HT1080 (cell line): ENCODE measurements around the gene ANKS6. TPM values are rescaled to one million over a fixed set of nuclear protein-coding genes. Genes with fewer than 3 reads are reported as not detected.

Experiments
- DNase-seq: peaks from one replicate; pipeline ENCODE4 v3.0.0-alpha.2; 2015; ENCODE audit warnings: low read depth
- total RNA-seq: library from RNA; depleted of rRNA; stranded (reverse); fragments of >200 nt; shearing (Covaris generic); gene quantifications from 2 replicates; pipeline ENCODE4 v1.2.3, GENCODE V29; 2014

ANKS6 gene
- total RNA-seq, 1 experiment from 2014 or later = 25.7 TPM

- DNase-seq = no peak
These were observed 57.6 kb downstream of the ANKS6 start for GRCh38 chr9:98738741-98739140.

GRCh38 chr9:98736226-98736625 is 60.1 kb downstream of the ANKS6 start:
- no peak for DNase-seq

DNA sequence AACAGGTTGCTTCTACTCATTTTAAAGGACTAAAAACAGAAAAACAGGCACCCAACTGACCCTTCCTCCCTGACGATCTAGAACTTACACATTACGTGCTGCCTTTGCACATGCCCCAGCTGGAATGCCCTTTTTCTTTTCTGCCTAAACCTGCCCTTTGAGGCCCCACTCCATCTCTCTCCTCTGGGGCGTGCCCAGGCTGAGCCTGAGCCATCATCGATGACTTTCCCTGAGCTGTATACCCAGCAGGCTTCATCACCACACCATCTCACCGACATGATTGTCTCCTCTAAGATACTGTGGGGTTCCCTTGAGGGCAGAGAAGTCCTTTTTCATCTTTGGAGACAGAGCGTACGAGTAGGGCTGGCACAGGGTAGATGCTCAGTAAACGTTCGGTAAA is 63.6 kb downstream of the ANKS6 start:
- DNase-seq = no peak

DNA sequence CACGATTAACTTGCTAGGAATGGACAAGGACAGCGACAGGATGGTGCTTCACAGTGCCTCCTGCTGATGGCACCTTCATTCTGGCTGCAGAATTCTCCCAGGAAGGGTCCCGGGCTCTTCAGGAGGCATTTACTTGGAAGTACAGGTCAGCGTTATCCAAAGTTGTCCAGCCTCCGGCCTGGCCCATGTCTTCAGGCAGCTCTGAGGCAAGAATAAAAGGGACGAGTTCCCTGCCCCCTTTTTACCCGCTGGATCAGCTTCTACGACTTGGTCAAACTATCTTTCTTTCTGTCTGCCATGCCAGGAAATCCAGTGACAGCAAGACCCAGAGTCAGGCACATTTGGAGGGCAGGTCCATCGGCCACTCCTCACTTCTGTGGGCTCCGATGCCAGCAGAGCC is 64.3 kb downstream of the ANKS6 start:
- no peak for DNase-seq

DNA sequence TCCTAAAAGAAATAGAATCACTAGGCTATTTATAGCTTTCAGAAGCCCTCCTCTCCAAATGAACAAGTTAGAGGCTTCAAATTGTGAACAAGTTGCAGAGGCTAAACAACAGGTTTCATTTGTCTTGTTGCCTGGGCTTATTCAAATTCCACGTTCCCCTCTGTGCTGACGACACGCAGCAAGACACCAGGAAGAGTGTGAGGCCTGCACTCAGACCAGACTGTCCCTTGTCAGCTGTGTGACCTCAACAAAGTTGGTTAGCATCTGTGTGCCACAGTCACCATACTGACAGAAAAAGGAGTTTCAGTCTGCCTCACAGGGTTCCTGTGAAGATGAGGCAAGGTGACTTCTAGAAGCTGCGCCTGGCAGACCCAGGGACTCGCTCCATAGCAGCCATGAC is 65.5 kb downstream of the ANKS6 start:
- no peak for DNase-seq

DNA sequence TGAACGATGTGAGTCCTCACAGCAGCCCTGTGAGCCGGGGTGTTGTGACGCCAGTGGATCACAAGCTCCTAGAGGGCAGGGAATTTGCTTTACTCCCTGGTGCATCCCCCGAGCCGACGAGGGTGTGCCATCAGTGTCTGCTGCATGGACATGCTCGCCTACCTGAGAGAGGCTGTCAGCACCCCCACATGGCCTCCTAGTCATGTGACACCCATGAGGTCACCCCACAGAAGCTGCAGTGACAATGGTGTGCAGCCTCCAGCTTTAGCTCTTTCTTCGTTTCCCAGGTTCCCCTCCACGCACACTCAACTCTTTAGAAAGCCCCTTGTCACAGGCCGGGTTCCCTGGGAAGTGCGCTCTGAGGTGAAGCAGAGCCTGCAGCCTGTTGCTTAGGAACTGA is 67.9 kb downstream of the ANKS6 start:
- DNase-seq = no peak

DNA sequence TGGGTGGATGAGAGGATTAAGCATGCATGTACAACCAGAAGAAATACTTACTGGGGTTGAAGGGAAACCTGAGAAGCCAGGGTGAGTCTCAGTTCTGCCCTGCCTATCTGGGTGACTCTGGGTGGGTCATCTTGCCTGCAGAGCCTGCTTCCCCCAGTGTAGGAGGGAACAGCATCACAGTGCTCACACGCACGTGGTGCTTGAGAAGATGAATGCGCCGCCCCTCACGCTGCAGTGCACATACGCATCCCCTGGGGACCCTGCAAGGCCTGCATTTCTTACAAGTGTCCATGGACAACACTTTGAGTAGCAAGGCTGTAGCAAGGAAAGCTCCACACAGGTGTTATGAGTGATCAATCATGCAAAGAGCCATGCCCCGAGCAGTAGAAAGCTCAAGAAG is 68.9 kb downstream of the ANKS6 start:
- DNase-seq = no peak

GRCh38 chr9:98726735-98727134 is 69.6 kb downstream of the ANKS6 start:
- peak; percentile 51 for DNase-seq

- no peak for DNase-seq
These were observed 71.4 kb downstream of the ANKS6 start for GRCh38 chr9:98724810-98725530.

GRCh38 chr9:98721643-98722042 is 74.7 kb downstream of the ANKS6 start:
- DNase-seq = no peak

- no peak for DNase-seq
These were observed 76.0 kb downstream of the ANKS6 start for GRCh38 chr9:98720402-98720801.

- no peak for DNase-seq
These were observed 77.3 kb downstream of the ANKS6 start for GRCh38 chr9:98719055-98719454.

DNA sequence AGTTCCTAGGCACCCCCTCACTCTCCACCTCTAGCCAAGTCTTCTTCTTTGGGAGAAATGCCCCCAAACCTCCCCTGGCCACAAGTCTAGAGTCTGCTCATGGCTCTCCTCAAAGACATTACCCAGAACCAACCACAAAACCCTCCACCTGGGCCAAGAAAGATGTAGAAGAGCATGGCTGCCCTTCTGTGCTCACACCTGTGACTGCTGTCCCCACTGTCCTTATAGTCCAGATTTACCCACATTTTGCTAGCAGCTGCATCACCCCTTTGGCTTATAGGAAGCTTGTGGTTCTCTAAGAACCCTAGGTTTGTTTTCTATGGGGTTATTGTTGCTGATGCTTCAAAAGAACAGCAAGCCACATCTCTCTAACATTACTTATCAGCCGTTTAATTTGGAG is 81.5 kb downstream of the ANKS6 start:
- no peak for DNase-seq

DNA sequence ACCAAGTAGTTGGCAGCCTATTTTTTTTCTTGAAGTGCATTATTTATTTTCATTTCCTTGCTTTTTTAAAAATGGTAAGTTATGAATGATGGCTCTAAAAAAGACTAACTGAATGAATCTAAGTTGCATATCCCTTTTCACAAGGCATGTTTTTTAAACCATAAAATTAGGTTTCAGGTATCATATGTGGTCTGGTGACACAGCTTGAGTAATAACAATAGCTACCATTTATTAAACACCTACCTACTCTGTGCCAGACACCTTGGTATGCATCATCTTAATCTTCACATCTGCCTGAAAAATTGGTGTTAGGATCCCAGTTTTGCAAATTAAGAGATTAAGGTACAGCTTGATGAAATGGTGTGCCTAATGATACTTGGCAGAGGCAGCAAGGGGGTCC is 83.4 kb downstream of the ANKS6 start:
- DNase-seq = no peak

- peak; percentile 32 for DNase-seq
These were observed 86.1 kb downstream of the ANKS6 start for GRCh38 chr9:98709968-98710965.

DNA sequence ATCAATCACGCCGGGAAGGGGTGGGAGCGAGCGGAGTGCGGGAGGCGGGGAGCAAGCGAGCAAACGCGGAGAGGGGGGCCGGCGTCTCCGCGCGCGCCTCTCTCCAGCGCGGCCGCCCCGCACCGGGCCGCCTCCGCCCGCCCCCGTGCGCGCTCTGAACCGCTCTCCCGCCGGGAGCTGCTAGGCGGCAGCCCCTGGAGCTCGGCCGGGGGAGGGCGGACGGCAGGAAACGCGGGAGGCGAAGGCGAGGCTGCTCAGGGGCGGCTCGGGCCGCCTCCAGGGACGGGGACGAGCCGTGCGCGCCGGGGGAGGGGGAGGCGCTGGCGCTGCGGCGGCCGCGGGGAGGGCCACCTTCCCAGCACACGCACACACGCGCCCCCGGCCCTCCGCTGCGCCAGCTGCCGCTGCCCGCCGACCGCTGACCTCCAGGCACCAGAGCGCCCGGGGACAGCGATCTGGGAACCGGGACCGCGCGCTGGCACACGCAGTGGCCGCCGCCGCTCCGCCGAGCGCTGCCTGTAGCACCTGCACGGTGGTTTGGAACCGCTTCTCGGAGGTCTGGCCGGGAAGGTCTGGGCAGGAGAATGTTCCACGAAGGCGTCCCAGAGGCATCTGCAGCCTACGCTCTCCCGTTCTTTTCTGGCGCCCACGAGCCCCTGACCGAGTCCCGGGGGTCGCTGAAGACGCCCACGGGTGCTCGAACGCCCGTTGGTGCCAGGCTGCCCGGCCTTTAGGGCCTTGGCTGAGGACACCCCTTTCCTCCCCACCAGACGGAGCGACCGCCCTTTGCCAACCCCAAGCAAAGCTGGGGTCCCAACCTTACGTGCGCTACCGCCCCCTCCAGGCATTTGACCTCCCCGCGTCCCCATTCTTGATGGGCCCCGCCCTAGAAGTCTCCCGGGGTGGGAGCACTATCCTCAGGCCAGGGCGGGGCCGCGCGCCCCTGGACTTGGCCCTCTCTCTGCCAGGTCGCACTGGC is 87.1 kb downstream of the ANKS6 start, which contains the start of gene GABBR2:
GABBR2 (minus strand) TSS at position 3 of the 979 bp plus-strand sequence. CDS start 198 bp downstream, outside the sequence.
- DNase-seq = no peak

DNA sequence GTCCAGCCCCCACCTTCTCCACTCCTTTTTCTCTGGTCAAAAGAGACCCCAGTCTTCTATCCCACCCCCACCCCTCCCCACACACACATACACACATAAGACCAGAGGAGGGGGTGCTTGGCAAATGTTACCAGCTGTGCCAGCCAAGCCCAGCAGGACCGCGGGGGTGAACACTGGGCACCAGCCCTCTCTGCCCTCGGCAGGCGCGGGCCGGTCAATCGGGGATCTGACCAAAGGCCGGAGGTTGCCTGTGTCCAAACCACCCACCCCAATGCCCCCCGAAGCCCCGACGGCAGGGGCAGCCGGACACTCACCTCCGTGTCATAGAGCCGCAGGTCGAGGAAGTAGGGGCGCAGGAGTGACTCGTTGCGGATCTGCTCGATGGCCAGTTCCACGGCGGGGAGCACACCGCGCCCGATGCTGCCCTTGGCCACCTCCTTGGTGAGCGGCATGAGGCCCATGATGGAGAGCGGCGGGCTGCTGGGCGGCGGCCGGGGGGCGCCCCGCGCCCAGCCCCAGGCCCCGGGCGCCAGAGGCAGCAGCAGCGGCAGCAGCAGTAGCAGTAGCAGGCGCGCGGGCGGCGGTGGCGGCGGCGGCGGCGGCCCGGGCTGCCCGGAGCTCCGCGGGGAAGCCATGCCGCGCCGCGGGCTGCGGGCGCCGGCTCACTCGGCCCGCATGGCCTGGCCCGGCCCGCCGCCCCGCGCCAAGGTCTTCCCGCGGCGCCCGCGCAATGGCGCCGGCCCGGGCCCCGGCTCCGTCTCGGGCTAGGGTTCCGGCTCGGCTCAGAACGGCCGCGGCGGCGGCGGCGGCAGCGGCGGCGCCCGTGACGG is 88.0 kb downstream of the ANKS6 start:
- DNase-seq = no peak

GRCh38 chr9:98707166-98708102 is 88.9 kb downstream of the ANKS6 start:
- DNase-seq = peak; percentile 53

DNA sequence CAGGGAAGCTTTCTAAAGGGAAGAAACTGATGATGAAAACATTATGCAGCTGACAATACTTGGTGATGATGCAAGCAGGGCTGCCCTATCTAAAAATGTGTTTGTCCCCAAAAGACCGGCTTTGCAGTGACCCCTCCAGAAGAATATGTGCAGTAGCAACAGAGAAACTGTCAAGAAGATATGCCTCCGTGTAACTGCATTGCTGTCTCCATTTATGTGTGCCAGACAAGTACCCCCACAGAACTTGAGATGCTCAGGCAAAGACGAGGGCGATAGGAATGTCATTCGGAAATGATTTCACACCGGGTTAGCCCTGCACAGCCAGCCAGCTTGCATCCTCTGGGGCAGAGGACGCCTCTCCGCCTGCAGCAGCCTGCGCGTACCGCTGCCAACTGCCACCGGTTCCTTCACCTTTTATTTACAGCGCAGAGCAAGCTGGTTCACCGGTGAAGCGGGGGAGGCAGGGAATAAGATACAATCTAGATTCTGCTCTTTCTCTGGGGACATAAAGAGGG is 89.6 kb downstream of the ANKS6 start:
- no peak for DNase-seq
